Measurements from ENCODE around the gene ZSCAN29. TPM values are rescaled to one million over a fixed set of nuclear protein-coding genes. Genes with fewer than 3 reads are reported as not detected.
"Not testable (repeated sequence)": the region's sequence is repeated elsewhere in the genome, so short reads cannot be mapped to it uniquely, and the experiment has no call there.

The ZSCAN29 gene
- 10 to 100 TPM; 28.1 to 31.9 (median 31.1) TPM for polyA plus RNA-seq (ENCODE audit: insufficient read length in 3 of 3)
- long read RNA-seq, donor 1 = 0 reads
- long read RNA-seq, donor 2 = 0 reads
- long read RNA-seq, donor 3 = 0 reads
- long read RNA-seq, donor 4 = 0 reads
- long read RNA-seq, donor 5 = 0 reads
- long read RNA-seq, donor 6 = 0 reads
- long read RNA-seq, donor 7 = 0 reads
- long read RNA-seq, donor 8 = 0 reads
- long read RNA-seq, donor 9 = 0 reads
- long read RNA-seq, donor 10 = 0 reads
- long read RNA-seq, donor 11, full-length matches to known transcripts = 2 of 2 reads
- long read RNA-seq, donor 11, partial matches to known transcripts = 0 of 2 reads
- long read RNA-seq, donor 11, other reads (novel, unspliced or antisense) = 0 of 2 reads
- long read RNA-seq, donor 12 = 0 reads
- long read RNA-seq, donor 13 = 0 reads
- long read RNA-seq, donor 14 = 0 reads
- long read RNA-seq, donor 15, partial matches to known transcripts = 15 of 15 reads
- long read RNA-seq, donor 15, other reads (novel, unspliced or antisense) = 0 of 15 reads
- long read RNA-seq, donor 16, full-length matches to known transcripts = 3 of 10 reads
- long read RNA-seq, donor 16, partial matches to known transcripts = 7 of 10 reads
- long read RNA-seq, donor 16, other reads (novel, unspliced or antisense) = 0 of 10 reads

- peak; percentile 44 to 85 (median 77) for DNase-seq (ENCODE audit: extremely low read depth in 1 of 11, low read depth in 9 of 11, low spot score in 4 of 11)
Observed at GRCh38 chr15:43370975-43371974, at the start of gene ZSCAN29, which contains the start of gene TUBGCP4. Gene ZSCAN29 (minus strand): TSS chr15:43371043. CDS start chr15:43369913, 1,130 bp downstream. Gene TUBGCP4 (plus strand): TSS chr15:43371101. CDS start chr15:43371355, 254 bp downstream.

GRCh38 chr15:43420435-43420834, 49.6 kb upstream of the ZSCAN29 start:
- DNase-seq (ENCODE audit: extremely low read depth in 1 of 11, low read depth in 9 of 11, low spot score in 4 of 11) = no peak

- no peak for DNase-seq (ENCODE audit: extremely low read depth in 1 of 11, low read depth in 9 of 11, low spot score in 4 of 11)
Observed at GRCh38 chr15:43414196-43414595, 43.4 kb upstream of the ZSCAN29 start.

DNA sequence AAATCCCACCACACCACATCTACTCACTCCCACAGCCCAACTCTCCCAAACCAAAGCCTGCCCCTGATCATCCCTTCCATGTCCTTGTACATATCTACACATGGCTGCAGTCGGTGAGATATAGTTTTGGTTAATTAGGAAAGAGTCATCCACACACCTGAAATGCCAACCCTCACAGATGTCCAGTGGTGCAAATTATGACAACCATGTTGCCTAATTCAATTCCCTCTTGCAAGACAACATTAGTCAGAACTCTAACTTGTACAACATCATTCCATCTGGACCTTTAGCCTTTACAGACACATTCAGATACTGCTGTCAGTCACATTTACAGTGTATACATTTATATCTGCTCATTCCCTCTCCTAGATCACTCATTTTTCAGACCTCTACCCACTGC, 41.3 kb upstream of the ZSCAN29 start:
- DNase-seq (ENCODE audit: extremely low read depth in 1 of 11, low read depth in 9 of 11, low spot score in 4 of 11) = no peak

- DNase-seq (ENCODE audit: extremely low read depth in 1 of 11, low read depth in 9 of 11, low spot score in 4 of 11) = no peak
Observed at GRCh38 chr15:43410572-43411214, 39.9 kb upstream of the ZSCAN29 start.

DNA sequence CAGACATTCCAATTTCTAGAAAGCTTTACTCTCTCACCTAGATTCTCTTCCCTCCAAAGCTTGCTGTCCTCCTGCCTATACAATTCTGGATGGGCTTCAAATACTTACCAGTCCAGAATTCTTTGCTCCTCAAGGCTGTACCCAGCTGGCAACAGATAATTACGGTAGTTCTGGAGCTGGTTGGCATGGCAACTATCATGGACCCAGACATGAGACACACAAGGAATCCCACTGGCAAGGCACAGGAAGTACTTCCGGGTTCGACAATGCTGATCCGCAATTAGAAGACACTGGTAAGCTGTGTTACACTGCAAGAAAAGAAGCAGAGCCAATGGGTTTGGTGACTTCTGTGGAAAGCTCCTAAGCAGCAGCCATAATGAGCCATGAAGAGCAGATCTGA, 37.9 kb upstream of the ZSCAN29 start:
- DNase-seq (ENCODE audit: extremely low read depth in 1 of 11, low read depth in 9 of 11, low spot score in 4 of 11) = no peak

DNA sequence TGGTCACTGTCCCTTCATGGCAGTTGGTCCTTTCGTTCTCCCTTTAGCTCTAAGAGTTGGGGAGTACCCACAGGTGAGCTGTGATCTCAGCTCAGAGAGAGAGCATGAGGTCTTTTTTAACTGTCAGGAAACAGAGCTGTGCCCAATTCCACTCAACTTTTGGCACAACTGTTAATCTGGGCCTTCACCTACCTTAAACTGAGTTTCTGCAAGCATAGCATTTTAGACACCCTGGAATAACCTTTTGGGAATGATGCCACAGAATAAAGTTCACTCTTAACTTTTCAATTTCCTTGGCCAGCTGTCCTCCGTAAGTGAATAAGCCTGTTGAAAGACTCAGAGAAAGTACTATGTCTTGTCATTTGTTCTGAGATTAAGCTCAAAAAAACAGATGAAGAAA, 36.0 kb upstream of the ZSCAN29 start:
- DNase-seq (ENCODE audit: extremely low read depth in 1 of 11, low read depth in 9 of 11, low spot score in 4 of 11) = no peak

GRCh38 chr15:43406189-43406588, 35.3 kb upstream of the ZSCAN29 start:
- DNase-seq (ENCODE audit: extremely low read depth in 1 of 11, low read depth in 9 of 11, low spot score in 4 of 11) = no peak

- DNase-seq (ENCODE audit: extremely low read depth in 1 of 11, low read depth in 9 of 11, low spot score in 4 of 11) = no peak
Observed at GRCh38 chr15:43404130-43404529, 33.3 kb upstream of the ZSCAN29 start.

GRCh38 chr15:43403616-43404015, 32.8 kb upstream of the ZSCAN29 start:
- DNase-seq (ENCODE audit: extremely low read depth in 1 of 11, low read depth in 9 of 11, low spot score in 4 of 11) = no peak

GRCh38 chr15:43402255-43402654, 31.4 kb upstream of the ZSCAN29 start:
- no peak for DNase-seq (ENCODE audit: extremely low read depth in 1 of 11, low read depth in 9 of 11, low spot score in 4 of 11)

DNA sequence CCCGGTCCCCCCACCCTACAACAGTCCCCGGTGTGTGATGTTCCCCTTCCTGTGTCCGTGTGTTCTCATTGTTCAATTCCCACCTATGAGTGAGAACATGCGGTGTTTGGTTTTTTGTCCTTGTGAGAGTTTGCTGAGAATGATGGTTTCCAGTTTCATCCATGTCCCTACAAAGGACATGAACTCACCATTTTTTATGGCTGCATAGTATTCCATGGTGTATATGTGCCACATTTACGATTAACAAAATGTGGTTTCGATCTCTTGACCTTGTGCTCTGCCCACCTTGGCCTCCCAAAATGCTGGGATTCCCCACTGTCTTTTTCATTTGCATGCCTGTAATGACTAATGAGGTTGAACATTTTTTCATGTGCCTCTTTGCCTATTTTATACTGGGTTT, 22.7 kb upstream of the ZSCAN29 start:
- not testable (repeated sequence) for DNase-seq (ENCODE audit: extremely low read depth in 1 of 11, low read depth in 9 of 11, low spot score in 4 of 11)

- no peak for DNase-seq (ENCODE audit: extremely low read depth in 1 of 11, low read depth in 9 of 11, low spot score in 4 of 11)
Observed at GRCh38 chr15:43390723-43391122, 19.9 kb upstream of the ZSCAN29 start.

DNA sequence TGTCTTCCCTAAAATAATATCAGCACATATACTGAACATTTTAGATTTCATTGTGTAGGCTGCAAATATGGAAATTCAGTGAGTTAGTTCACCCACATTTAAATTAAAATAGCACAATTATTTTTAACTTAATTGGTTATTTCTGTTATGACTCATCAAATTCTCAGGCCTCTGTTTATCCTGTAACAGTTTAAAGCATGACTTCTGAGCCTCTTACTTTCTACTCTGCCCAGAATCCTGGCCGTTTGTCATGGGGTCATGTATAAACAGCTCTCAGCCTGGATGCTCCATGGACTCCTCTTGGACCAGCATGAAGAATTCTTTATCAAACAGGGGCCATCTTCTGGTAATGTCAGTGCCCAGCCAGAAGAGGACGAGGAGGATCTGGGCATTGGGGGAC, 12.2 kb upstream of the ZSCAN29 start:
- DNase-seq (ENCODE audit: extremely low read depth in 1 of 11, low read depth in 9 of 11, low spot score in 4 of 11) = no peak

DNA sequence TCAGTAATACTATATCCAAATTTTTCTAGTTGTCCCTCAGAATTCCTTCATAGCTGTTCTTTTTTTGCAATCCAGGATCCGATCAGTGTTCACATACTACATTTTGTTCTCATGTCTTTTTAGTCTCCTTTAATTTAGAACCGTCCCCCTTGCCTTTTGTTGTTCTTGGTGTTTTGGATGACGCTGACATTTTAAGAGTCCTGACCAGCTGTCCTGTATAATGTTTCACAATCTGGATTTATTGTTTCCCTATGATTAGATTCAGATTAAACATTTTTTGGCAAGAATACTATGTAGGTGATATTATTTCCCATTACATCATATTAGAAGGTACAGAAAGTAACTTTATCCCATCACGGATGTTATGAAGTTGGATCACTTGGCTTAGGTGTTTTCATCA, 11.5 kb upstream of the ZSCAN29 start:
- DNase-seq (ENCODE audit: extremely low read depth in 1 of 11, low read depth in 9 of 11, low spot score in 4 of 11) = no peak

GRCh38 chr15:43378601-43379000, 7.8 kb upstream of the ZSCAN29 start:
- DNase-seq (ENCODE audit: extremely low read depth in 1 of 11, low read depth in 9 of 11, low spot score in 4 of 11) = no peak

GRCh38 chr15:43376017-43376705, 5.3 kb upstream of the ZSCAN29 start:
- DNase-seq (ENCODE audit: extremely low read depth in 1 of 11, low read depth in 9 of 11, low spot score in 4 of 11) = no peak

DNA sequence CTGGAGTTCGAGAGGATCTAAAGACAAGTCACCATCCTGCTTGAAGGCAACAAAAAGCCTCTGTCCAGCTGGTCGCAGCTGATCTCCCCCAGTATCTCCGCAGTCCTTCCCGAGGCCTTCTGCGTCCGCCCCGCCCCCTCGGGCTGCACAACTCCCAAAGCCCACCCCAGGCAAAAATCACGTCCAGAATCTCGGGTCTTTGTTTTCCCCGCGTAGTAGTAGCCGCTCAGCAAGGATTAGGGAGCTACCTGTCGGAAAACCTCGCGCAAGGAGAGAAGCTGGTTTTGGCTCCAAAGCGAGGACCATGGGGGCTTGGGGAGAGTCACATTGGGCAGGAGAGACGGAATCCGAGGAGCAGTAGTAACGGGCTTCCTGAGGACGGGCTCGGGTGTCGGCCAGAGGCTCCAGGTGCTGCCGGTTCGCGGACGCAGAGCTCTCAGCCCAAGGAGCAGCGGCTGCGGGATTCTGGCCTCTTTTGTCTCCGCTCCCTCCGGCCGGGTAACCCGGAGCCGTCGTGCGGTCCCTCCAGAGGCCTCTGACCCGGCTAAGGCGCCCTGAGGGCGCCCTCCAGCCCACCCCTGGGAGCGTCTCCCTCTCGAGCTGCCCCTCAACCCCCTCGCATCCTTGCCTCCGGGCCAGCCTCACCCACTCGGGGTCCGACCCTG, 401 bp downstream of the ZSCAN29 start:
- peak in 10 of 11 donors; percentile 22 to 59 (median 40) for DNase-seq (ENCODE audit: extremely low read depth in 1 of 11, low read depth in 9 of 11, low spot score in 4 of 11)
